GM18861 (cell line): ENCODE measurements around the gene SORCS2.

Experiments used
- ATAC-seq: cut with Tn5 transposase; IDR thresholded peaks from one replicate; pipeline ENCODE4 v1.9.1; 2021; ENCODE audit not compliant: unreplicated experiment

Gene SORCS2

GRCh38 chr4:7185487-7186030, 6.8 kb upstream of the SORCS2 start:
- no peak for ATAC-seq

- ATAC-seq: no peak
Observed at GRCh38 chr4:7186031-7186430, 6.3 kb upstream of the SORCS2 start.

GRCh38 chr4:7186516-7187167, 5.7 kb upstream of the SORCS2 start:
- ATAC-seq: no peak

DNA sequence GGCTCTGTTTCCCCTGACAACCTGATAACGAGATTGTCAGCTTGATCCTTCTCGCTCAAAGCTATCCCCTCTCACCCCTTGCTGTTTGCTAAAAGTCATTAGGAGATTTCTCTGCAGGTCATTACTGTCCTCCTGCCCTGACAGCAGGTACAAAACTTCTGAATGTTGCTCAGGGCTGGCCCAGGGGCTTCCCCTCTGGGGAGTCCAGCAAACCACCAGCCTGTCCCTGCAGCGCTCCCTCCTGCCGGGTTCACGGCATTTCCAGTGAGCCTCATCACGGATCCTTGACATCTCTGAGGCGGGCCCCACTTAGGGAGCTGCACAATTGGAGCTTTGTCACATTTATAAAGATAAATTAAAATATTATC, 5.2 kb upstream of the SORCS2 start:
- no peak for ATAC-seq

DNA sequence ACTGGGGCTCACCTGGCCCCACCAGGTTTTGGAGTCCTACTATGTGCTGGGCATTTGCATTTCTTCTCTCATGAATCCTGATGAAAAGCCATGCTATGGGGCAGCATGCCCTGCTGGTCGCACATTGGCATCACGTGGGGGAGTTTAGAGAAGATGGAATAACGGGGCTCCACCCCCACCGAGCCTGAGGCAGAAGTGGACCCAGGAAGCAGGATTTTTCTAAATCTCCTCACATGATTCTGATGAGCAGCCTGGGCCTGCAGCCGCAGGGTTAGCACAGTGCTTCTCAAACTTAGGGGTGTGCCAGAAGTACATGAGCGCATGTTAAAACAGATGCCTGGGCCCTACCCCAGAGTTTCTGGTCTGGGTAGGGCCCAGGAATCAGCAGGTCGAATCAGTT, 4.6 kb upstream of the SORCS2 start:
- ATAC-seq: no peak

DNA sequence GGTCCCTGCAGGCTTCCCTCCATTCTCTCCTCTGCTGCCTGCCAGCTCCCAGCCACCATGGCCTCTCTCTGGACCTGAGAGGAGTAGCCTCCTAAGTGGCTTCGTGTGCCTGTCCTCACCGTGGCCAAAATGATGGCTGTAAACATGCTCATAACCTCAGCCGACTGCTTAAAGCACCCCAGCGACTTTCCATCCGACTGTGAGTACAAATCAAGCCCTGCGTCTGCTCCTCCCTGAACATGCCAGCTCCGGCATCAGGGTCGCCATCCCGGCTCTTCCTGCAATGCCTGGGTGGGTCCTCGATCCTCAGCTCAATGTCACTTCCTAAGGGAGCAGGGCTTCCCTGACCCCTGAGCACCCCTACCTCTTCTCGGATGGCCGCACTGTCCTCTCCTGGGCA, 3.3 kb upstream of the SORCS2 start:
- ATAC-seq: no peak

DNA sequence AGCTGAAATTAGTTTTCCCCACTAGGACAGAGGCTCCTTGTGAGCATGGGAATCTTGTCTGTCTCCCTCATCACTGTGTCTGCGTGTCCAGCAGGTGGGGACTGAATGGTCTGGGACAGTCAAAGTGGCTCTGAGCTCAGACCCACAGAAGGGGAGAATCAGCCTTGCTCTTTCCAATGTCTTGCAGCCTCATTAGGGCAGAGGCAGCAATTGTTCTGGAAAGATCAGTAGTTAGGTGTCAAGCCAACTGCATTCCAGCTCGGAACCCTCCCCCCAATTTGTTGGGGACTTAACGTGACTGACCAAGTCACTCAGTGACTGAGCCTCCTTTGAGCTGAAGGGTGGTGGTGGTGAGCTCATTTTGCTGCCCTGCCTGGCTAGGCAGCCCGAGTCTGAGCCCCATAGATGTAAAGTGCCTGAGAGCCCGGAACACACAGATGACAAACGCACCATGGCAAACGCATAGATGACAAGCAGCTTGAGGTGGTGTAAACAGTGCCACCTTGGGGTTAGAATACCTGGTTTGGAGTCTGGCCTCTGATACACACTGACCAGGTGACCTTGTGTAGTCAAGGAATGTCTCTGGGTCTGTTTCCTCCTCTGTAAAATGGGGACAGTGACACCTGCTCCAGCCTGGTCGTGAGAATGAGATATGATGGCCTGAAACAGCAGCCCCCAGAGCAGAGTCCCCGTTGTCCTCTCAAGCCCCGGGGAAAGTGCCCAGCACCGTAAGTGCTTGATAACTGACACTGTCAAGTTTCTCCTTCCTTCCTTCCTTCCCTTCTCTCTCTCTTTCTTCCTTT, 2.7 kb upstream of the SORCS2 start:
- no peak for ATAC-seq

DNA sequence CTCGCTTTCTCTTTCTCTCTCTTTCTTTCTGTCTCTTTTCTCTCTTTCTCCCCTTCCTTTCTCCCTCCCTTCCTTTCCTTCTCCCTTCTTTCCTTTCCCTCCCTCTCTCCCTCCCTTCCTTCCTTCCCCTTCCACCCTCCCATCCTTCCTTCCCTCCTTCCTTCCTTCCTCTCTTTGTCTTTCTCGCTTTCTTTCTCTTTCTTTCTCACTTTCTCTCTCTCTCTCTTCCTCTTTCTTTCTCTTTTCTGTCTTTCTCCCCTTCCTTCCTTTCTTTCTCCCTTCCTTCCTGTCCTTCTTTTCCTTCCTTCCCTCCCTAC, 2.1 kb upstream of the SORCS2 start:
- no peak for ATAC-seq

GRCh38 chr4:7190691-7191545, 1.4 kb upstream of the SORCS2 start:
- no peak for ATAC-seq

- ATAC-seq: no peak
Observed at GRCh38 chr4:7191546-7192251, 639 bp upstream of the SORCS2 start.

DNA sequence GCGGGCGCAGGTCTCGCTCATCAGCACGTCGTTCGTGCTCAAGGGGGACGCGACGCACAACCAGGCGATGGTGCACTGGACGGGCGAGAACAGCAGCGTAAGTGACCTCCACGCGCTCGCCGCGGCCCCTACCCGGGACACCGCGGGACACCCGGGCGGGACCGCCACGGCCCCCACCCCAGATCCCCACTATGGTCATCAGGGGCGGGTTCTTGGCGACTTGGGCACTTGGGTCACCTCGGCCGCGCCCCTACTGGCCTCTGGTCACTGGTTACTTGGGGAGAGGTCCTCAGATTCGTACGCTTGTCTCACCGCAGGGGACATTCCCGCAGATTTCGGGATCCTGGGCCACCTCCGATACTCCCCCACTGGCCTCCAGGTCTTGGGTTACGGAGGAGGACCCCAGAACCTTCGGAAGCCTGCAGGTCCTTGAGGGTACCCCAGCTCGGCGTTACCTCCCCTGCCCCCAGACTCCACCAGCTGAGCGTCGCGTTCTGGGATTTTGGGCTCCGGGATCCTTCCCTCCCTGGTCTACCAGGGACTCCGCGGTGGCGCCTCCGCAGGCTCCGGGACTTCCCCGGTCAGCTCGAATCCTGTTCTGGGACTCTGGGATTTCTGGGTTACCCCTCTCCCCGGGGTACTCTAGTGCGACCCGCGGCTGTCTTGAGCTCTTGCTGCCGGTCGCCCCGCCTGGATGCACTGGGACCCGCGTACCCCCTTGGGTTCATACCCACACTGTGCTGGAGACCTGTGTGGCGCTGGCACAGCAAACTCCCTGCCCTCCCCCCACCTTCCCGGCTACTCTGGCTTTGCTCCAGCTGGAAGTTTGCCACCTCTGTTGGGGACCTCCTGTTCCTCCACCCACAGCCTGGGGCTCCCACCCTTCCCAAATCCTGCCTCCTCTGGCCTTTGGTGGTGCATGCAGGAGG, 956 bp downstream of the SORCS2 start:
- no peak for ATAC-seq

DNA sequence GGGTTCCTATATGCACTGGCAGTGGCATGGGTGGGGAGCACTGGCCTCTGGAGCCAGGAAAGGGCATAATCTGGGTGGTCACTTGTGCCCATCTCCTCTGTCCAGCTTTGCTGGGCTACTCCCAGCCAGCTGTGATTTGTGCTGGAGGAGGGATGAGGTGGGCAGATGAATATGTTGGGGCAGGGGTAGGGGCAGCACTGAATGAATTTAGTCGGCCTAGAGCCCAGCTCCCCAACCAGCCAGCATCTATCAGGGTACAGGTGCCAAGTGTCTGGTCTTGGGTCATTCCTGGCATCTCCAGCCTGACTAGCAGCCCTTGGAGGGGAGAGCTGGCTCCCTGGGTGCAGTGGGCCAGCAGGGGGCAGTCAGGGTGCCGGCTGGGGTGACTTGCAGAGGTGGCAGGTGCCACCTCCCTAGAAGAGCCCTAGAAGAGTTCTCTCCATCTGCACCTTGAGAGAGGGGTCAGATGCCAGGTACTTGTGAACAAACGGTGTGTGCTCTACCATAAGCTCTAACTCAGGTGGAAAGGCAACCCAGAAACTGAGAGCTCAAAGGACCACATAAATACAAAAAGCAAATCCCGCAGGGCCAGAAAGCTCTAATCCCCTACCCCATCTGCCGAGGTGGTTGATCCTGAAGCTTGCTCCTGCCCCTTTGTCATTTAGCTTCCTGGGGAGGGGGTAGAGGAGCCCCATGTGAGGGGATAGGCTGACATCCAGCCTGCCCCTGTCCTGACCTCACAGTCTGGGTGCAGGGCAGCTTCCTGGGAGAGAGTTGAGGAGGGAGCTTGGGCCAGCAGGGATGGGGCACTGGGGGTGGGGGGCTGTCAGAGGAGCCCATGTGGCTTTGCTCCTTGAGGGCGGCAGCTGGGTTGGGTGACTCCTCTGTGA, 2.2 kb downstream of the SORCS2 start:
- no peak for ATAC-seq

- no peak for ATAC-seq
Observed at GRCh38 chr4:7195141-7195515, 2.8 kb downstream of the SORCS2 start.

GRCh38 chr4:7195546-7196287, 3.4 kb downstream of the SORCS2 start:
- no peak for ATAC-seq

GRCh38 chr4:7196288-7196651, 3.9 kb downstream of the SORCS2 start:
- no peak for ATAC-seq

GRCh38 chr4:7196736-7197135, 4.4 kb downstream of the SORCS2 start:
- ATAC-seq: no peak

DNA sequence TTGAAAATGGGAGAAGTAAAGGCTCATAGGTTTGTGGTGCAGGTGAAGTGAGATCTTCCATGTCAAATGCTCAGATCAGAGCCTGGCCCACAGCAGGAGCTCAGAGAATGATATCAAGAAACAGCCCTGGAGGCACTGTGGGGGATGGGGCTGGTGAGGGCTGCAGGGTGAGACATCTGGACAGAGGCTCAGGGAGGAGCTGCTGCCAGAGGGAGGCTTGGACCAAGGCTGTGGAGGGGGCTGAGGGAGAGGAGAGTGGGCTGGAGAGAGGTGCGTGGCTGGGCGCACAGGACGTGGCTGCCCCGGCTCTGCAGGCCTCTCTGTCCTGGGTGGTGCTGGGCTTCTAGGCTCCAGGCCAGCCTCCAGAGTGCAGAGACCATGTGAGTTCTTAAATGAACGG, 5.6 kb downstream of the SORCS2 start:
- no peak for ATAC-seq

- ATAC-seq: no peak
Observed at GRCh38 chr4:7198440-7199128, 6.2 kb downstream of the SORCS2 start.
